ENCODE measurements around the gene USP35.

DNA sequence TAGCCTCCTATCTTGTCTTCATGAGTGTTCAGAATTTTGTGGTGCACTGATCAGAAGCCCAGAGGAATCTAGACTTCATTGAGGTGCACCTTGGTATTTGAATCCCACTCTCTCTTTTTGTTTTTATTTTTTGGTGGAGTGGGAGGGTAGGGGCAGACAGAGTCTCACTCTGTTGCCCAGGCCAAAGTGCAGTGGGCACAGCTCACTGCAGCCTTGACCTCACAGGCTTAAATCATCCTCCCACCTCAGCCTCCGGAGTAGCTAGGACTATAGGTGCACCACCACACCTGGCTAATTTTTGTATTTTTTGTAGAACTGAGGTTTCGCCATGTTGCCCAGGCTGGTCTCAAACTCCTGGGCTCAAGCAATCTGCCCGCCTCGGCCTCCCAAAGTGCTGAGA lies 38.4 kb upstream of the USP35 start:
- TF ChIP-seq, protein P1, sequence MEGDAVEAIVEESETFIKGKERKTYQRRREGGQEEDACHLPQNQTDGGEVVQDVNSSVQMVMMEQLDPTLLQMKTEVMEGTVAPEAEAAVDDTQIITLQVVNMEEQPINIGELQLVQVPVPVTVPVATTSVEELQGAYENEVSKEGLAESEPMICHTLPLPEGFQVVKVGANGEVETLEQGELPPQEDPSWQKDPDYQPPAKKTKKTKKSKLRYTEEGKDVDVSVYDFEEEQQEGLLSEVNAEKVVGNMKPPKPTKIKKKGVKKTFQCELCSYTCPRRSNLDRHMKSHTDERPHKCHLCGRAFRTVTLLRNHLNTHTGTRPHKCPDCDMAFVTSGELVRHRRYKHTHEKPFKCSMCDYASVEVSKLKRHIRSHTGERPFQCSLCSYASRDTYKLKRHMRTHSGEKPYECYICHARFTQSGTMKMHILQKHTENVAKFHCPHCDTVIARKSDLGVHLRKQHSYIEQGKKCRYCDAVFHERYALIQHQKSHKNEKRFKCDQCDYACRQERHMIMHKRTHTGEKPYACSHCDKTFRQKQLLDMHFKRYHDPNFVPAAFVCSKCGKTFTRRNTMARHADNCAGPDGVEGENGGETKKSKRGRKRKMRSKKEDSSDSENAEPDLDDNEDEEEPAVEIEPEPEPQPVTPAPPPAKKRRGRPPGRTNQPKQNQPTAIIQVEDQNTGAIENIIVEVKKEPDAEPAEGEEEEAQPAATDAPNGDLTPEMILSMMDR (IDR thresholded peaks at IDR 0.05) = no peak
- no peak for TF ChIP-seq POLR2A (IDR thresholded peaks at IDR 0.05)
- TF ChIP-seq POLR2AphosphoS5 (IDR thresholded peaks at IDR 0.05) = no peak
- TF ChIP-seq EP300 (IDR thresholded peaks at IDR 0.05) = no peak
